NCI-H226 (cell line): ENCODE data around the gene CCDC12.

Experiments
- DNase-seq: peaks from one replicate; pipeline ENCODE4 v3.0.0-alpha.2; 2015

Gene CCDC12

DNA sequence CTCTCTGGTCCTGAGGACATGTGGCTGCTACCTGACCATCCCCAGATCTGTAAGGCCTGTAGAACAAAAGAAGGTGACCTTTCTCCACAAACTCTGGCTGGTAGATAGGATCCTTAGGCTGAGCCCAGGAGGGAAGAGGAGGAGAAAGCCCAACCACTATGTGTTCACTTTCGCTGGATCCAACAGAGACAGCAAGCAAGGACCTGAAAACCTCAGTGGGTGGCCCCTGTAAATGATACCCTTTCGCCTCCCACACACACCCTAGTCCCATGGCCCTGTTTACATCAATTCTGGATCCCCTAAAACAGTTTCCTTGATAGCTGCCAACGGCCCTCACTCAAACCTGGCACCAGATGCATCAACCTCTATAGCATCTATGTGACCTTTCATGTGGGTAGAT lies 22.4 kb downstream of the CCDC12 start:
- no peak for DNase-seq

- no peak for DNase-seq
Observed at GRCh38 chr3:46953234-46954010, 23.1 kb downstream of the CCDC12 start.

DNA sequence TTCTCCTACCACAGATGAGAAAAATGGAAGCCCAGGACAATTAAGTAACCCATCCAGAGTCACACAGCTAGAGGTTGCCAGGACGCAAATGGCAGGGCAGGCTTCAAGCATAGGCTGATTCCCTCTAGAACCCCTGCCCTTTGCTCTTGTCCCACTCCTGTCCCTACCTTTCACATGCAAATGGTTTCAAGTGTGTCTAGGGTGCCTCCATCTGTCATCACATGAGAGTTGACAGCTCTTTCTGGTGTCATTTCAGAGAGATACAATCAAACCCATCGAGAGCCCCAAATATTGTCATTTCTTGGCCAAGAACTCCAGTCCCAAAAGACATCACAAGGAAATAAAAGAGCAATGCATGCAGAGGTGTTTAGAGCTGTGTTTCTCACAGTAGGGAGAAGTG lies 23.7 kb downstream of the CCDC12 start:
- no peak for DNase-seq

DNA sequence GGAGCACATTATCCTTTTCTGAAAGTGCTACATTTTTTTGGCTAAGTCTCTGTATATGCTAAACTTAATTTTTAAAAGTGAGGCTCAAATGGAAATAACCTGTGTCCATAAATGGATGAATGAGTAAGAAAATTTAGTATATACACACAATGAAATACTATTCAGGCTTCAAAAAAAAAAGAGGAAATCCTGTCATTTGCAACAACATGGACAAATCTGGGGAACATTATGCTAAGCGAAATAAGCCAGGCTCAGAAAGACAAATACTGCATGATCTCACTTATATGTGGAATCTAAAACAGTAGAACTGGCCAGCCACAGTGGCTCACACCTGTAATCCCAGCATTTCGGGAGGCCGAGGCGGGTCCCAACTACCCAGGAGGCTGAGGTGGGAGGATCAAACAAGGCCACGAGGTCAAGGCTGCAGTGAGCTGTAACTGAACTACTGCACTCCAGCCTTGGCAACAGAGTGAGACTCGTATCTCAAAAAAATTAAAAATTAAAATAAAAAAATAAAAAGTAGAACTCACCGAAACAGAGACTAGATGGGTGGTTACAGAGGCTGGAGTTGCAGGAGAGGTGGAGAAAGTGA lies 25.8 kb downstream of the CCDC12 start:
- no peak for DNase-seq

GRCh38 chr3:46950177-46950576 lies 26.4 kb downstream of the CCDC12 start:
- DNase-seq = no peak

DNA sequence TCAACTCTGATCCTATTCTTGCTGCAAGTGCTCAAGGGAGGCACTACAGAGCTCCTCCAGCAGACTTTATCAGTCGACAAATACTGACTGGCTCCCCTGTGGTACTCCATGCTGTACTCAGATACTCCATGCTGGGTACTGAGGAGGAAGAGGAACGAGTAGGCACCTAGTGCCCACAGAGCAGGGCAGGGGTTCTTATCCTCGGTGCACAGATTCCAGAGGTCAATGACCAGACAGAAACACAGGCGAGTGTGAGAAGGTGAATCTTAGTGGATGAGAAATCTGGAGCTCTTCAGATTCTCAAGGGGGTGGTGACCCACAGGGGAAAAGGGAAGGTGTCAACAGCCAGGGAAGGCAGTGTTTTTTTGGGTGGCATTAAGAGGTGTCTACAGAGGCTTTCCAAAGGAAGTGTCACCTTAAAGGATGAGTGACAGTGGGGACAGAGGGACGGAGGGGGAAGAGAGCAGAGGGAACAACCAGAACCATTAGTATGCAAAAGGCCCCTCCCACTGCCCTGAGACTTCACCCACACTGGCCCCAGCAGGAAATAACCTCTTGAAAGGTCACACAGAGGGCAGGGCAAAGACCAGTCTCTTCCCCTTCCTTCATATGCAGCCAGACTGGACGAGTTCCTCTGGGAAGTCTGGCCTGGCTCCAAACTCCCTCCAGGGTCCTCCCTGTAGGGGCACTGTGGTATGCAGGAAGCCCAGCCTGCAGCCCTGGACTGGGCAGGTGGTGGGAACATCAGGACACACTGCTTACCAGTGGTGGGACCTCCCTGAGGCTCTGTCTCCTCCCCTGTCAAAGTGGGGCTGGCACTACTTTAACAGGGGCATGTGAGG lies 27.5 kb downstream of the CCDC12 start:
- no peak for DNase-seq

GRCh38 chr3:46947981-46948791 lies 28.4 kb downstream of the CCDC12 start:
- DNase-seq = peak; percentile 92

DNA sequence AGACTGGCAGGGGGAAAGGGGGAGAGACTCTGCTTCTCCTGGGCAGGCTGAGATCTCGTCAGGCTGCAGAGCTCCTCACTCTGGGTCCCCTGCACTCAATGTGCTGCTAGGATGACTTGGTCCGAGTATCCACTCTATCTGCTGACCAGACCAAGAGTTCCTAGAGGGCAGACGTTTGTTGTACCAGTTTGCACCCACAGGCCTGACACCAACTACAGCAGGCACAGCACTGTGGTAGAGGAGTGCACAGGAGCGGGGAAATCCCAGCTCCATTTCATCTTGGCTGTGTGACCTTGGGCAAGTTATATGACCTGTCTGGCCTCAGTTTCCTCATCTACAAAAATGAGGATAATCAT lies 29.0 kb downstream of the CCDC12 start:
- no peak for DNase-seq

GRCh38 chr3:46946856-46947545 lies 29.5 kb downstream of the CCDC12 start:
- no peak for DNase-seq

- no peak for DNase-seq
Observed at GRCh38 chr3:46946416-46946815, 30.1 kb downstream of the CCDC12 start.

DNA sequence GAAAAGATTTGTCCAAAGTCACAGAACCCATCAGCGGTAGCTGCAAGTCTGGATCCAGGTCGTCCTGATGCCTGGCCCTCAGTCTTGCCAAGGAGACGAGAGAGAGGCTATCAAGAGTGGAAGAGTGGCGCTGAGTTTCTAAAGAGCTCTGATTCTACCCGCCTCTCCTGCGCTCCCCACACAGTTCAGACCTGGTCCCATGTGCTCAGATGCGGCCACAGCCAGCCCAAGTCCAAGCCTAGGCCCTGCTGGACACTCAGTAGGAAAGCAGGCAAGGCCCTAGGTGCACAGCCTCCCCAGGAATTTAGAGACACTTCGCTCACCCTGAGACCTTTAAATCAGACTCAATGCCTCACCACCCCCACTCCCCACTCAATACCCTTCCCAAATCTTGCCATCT lies 32.4 kb downstream of the CCDC12 start:
- no peak for DNase-seq

DNA sequence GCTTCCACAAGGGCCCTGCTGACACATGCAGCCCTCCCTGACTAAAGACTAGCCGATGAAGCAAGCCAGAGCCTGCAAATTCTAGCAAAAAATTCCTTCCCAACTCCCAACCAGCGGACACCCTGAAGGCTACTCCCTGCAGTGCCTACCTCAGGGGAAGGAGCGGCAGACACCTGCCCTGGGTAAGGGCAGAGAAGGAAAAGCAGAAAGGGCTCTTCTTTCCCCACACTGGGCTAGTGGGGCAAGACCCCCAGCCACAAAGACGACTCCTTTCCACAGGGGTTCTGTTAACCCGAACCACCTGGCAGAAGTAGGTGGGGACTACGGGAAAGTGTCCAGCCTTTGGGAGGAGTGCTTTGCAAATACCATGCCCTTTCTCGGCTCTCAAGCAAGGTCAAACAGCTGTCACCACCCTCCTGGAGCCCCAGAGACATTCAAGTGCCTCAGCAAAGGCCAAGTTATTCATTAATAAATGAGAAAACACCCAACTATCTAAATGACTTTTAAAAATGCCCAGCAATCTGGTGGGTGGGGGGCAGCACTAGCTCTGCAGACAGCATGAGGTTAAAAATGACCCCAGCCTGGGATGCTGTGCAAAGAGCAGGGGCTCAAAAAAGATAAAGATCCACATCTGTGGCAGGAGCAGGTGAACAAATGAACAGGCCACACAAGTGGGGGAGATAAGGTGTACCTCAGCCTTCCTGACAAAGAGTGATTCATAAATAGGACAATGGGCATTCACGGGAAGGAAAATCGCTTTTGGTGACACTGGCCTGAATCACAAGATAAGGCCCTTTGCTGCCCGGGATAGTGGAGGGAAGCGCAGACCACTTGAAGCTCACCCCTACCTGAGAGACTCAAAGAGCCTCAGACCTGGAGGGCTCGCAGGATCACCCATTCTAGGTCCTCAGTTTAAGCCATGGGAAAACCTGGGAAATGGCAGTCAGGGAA lies 33.0 kb downstream of the CCDC12 start:
- no peak for DNase-seq

DNA sequence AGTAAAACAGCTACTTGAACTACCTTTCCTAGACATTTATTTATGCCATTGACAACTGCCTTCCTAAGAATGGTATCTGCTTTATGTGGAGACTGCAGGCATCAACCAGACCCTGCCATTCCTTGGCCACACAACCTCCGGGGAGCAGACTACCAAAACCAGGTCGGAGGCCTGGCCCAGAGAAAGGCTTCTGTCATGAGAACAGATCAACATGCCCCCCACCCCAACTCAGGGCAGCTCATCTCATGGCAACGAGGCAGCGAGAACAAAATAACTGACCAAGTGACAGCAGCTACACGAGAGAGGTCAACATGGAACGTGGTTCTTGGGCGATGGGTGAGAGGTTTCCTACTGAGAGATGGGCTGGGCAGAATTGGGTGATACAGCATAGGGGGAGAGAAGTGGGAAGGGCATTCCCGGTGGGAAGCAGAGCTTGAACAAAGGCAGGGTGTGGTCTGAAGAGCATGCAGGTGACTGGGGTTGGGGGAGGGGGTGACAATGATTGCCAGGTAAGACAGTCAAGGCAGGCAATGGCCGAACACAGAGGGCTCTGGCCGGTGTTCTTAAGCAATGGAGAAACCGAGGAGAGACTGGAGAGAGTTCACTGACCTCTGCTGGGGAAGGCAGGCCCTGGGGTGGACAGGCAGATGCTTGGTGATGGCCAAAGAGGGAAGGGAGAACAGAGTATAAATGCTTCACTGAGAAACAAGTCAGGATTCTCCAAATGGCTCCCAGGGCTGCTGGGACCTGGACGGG lies 33.9 kb downstream of the CCDC12 start:
- DNase-seq = no peak

- no peak for DNase-seq
Observed at GRCh38 chr3:46942076-46942475, 34.5 kb downstream of the CCDC12 start.

GRCh38 chr3:46939578-46940445 lies 36.7 kb downstream of the CCDC12 start:
- no peak for DNase-seq

DNA sequence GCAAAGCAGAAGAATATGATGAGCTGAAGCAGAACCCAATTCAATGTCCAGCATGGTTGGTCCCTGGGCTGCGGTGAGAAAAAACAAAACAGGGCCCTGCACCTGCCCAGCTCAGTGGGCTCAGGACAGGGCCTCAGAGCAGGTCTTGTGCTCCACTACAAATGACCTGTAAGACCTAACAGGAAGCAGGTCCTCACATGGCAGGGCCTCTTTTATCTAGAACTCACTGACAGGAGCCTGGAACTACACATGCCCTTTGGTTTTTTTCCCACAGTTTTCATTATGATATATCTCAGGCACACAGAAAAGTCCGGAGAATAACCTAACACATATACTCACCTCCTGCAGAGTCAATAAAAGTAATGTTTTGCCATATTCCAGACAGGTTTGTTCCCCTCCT lies 38.4 kb downstream of the CCDC12 start:
- no peak for DNase-seq

DNA sequence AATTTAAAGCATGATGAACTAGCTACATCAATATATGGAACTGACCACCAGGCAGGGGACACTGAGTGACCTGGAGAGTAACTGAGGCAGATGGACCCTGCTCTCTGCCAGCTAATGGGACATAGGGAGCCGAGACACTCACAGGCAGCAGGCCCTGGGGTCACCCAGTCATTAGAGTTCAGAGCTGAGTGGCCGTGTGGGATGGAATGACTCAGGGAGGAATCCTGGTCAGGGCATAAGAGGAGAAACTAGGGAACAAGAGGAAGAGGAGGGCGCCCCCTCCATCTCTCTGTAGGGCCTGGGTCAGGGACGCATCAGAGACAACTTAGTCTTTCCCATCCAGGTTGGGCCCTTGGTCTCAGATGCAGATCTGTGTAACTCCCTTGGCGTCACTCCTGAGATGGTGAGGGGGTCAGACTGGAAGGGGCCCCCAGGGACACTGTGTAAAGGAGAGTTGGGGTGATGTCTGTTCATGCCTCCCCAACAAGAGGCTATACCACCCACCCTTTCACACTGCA lies 39.8 kb downstream of the CCDC12 start:
- no peak for DNase-seq

GRCh38 chr3:46935989-46936558 lies 40.5 kb downstream of the CCDC12 start:
- no peak for DNase-seq
